ENCODE results near the gene TUBGCP6.

TUBGCP6 gene

GRCh38 chr22:50244420-50245213, at the start of gene TUBGCP6:
TUBGCP6 (minus strand) TSS chr22:50245023; CDS start chr22:50244459, 564 bp downstream.
- DNase-seq, result peak; percentile 63

GRCh38 chr22:50294319-50294656, 49.5 kb upstream of the TUBGCP6 start:
- DNase-seq, result no peak

DNA sequence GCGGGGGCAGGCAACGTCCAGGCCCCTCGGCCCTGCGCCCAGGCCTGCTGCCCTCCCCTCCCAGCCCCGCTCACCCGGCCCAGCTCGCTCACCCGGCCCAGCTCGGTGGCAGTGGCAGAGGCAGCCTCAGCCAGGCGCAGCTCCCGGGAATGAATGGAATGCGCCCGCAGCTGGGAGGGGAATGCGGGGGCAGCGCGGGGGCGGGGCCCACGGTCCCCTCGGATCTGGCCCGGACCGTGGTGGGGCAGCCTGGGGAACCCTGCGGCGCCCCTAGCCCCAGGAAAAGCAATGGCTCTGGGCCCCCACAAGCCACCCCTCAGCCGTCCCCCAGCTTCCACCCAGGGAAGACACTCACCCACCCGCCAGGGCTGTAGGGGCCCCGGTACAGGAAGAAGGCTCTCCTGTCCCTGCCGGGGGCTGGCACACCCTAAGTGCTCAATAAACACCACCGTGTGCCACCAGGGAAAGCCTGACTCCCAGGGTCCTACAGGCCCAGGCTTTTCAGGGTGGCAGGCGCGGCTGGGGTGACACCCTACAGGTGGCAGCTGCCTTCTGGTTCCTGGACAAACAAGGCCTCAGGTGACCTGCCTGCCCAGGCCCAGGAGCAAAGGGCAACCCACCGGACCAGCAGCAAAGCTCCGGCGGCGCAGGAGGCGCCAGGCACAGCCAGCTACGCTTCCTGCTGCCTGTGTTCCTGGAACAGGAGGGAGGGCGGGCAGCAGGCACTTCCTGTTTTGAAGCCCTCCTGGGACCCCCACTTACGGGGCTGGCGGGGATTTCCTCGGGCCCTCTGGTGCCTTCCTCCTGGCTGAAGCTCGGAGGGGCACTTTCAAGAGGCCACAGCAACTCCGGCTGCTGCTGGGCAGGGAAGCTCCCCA, 48.9 kb upstream of the TUBGCP6 start:
- DNase-seq, result no peak

- DNase-seq, result no peak
These were observed 48.0 kb upstream of the TUBGCP6 start for GRCh38 chr22:50292643-50293440.

- DNase-seq, result no peak
These were observed 45.3 kb upstream of the TUBGCP6 start for GRCh38 chr22:50289942-50290630.

GRCh38 chr22:50289151-50289941, 44.5 kb upstream of the TUBGCP6 start:
- DNase-seq, result no peak

DNA sequence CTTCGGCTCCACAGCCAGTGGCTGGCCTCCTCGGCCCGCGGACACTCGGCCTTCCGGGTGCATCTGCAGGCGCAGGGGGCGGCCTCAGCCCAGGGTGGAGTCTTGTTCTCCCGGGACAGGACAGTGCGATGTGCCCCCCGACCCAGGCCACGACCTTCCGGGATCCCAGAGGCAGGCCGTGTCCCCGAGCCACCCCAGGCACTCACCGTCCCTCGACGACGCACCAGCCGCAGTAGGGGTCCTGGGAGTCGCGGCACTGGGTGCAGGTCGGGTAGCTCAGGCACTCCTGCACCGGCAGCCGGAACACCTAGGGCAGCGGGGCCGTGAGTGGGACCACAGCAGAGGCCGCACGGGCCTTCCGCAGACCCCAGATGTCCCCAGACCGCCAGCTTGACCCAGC, 42.9 kb upstream of the TUBGCP6 start:
- no peak for DNase-seq

DNA sequence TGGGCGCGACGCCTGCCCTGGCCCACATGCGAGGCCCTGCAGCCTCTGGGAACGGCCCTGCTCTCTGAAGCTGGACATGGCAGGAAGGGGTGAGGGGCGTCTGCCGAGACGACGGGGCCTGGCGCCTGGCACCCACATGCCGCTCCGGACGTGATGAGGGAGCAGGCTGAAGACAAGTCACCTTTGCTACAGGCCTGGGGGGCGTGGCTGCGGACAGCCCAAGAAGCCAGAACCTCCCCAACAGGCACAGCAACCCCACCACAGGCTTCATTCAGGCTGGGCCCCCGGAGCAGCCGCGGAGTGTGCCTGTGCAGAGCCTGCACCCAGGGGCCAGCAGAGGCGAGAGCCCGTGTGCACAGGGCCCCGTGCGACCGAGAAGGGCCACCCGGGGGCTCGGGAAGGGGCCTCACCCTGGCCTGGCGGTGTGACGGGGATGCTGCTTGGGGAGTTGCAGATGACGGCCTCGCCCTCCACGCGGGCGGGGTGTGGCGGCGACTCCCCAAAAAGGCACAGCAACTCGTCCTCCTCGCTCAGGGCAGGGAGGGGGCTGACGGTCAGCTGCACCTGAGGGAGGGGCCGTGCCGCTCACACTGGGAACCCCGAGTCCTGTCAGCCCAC, 42.0 kb upstream of the TUBGCP6 start:
- DNase-seq, result no peak

DNA sequence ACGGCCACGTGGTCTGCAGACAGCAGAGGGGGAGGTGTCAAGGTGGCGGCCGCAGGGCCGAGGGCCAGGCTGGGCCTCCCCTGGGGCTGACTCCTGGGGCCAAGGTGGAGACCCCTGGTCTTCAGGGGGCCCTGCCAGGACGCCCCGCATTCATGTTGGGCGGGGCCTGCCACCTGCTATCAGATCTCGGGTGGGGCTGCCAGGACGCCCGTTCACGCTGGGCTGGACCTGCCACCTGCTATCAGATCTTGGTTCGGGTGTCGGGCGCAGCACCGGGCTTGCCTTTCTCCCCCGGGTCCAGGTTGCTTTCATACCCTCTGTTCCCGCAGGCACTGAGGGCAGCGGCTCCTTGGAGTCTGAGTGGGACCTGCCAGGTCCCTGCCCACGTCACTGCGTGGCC, 41.5 kb upstream of the TUBGCP6 start:
- no peak for DNase-seq

- no peak for DNase-seq
These were observed 40.9 kb upstream of the TUBGCP6 start for GRCh38 chr22:50285568-50286229.

GRCh38 chr22:50284479-50284878, 39.7 kb upstream of the TUBGCP6 start:
- DNase-seq, result no peak

DNA sequence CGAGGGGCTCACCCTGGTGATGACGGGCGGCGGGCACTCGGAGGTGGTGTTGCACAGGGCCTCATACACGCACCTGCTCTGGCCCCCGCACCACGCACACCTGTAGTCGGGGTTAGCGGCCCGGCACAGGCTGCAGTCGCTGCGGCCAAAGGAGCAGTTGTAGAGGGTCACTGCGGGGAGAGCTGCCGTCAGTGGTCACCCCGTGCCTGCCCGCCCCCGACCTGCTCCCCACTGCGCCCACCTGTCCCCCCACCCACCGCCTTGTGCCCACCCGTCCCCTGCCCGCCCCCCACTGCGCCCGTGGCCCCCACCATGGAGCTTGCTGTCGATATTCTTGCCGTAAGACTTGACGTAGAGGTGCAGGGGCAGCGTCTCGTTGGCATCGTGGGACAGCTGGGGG, 39.0 kb upstream of the TUBGCP6 start:
- no peak for DNase-seq

GRCh38 chr22:50282361-50283155, 37.7 kb upstream of the TUBGCP6 start:
- DNase-seq, result no peak

DNA sequence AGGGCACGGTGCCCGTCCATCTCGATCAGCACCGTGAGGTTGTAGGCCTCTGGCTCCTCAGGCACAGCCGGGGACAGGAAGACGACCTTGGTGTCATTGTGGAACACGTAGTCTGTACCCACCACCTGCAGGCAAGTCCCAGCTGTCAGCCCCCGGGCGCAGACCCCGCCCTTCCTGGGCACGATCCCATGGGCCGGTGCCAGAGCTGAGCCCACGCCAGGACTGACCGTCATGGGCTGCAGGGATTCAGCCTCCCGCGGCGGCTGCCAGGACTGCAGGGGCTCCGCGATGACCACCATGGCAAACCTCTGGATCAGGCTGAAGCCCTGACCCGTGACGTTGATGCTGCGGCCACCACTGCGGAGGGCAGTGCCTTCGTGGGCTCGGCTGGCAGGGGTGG, 37.1 kb upstream of the TUBGCP6 start:
- no peak for DNase-seq

- no peak for DNase-seq
These were observed 36.5 kb upstream of the TUBGCP6 start for GRCh38 chr22:50281384-50281760.

- no peak for DNase-seq
These were observed 36.0 kb upstream of the TUBGCP6 start for GRCh38 chr22:50280708-50281383.

- no peak for DNase-seq
These were observed 35.3 kb upstream of the TUBGCP6 start for GRCh38 chr22:50280022-50280707.

- no peak for DNase-seq
These were observed 34.3 kb upstream of the TUBGCP6 start for GRCh38 chr22:50278956-50279619.
